GM18517 (cell line): ENCODE measurements around the gene RPS27L.

Experiments used
- ATAC-seq: cut with Tn5 transposase; IDR thresholded peaks from one replicate; pipeline ENCODE4 v1.9.1; 2021; ENCODE audit warnings: mild to moderate bottlenecking, moderate library complexity; ENCODE audit not compliant: unreplicated experiment

Gene RPS27L

GRCh38 chr15:63157118-63157843 lies at the start of gene RPS27L:
TSS of gene RPS27L (minus strand) at chr15:63157477. CDS start at chr15:63157405, 72 bp downstream.
- peak; percentile 83 for ATAC-seq

- no peak for ATAC-seq
Observed at GRCh38 chr15:63206079-63206478, 48.8 kb upstream of the RPS27L start.

- no peak for ATAC-seq
Observed at GRCh38 chr15:63203451-63204090, 46.3 kb upstream of the RPS27L start.

- ATAC-seq = no peak
Observed at GRCh38 chr15:63202861-63203260, 45.6 kb upstream of the RPS27L start.

- ATAC-seq = no peak
Observed at GRCh38 chr15:63200464-63201249, 43.4 kb upstream of the RPS27L start.

- ATAC-seq = no peak
Observed at GRCh38 chr15:63198371-63199250, 41.3 kb upstream of the RPS27L start.

- ATAC-seq = no peak
Observed at GRCh38 chr15:63197626-63198025, 40.3 kb upstream of the RPS27L start.

- ATAC-seq = no peak
Observed at GRCh38 chr15:63196842-63197241, 39.6 kb upstream of the RPS27L start.

GRCh38 chr15:63195569-63196015 lies 38.3 kb upstream of the RPS27L start:
- no peak for ATAC-seq

- no peak for ATAC-seq
Observed at GRCh38 chr15:63194880-63195568, 37.7 kb upstream of the RPS27L start.

GRCh38 chr15:63194302-63194701 lies 37.0 kb upstream of the RPS27L start:
- ATAC-seq = no peak

- no peak for ATAC-seq
Observed at GRCh38 chr15:63192619-63193206, 35.4 kb upstream of the RPS27L start.

GRCh38 chr15:63191895-63192618 lies 34.8 kb upstream of the RPS27L start:
- peak; percentile 43 for ATAC-seq

GRCh38 chr15:63190769-63191649 lies 33.7 kb upstream of the RPS27L start:
- ATAC-seq = no peak

GRCh38 chr15:63189941-63190768 lies 32.9 kb upstream of the RPS27L start:
- ATAC-seq = no peak

- peak; percentile 53 for ATAC-seq
Observed at GRCh38 chr15:63188926-63189871, 31.9 kb upstream of the RPS27L start, which contains the start of gene RAB8B. TSS of gene RAB8B (plus strand) at chr15:63189606. CDS start at chr15:63189625, 19 bp downstream.
